NCI-H146 treated with DMSO at 0.1 percent for 48 hours (cell line): ENCODE measurements around the gene SLC6A19.

Source experiments
- DNase-seq: peaks from one replicate; lab custom pipeline; 2025; ENCODE audit not compliant: unreplicated experiment; lab: John Stamatoyannopoulos, UW

Gene SLC6A19

DNA sequence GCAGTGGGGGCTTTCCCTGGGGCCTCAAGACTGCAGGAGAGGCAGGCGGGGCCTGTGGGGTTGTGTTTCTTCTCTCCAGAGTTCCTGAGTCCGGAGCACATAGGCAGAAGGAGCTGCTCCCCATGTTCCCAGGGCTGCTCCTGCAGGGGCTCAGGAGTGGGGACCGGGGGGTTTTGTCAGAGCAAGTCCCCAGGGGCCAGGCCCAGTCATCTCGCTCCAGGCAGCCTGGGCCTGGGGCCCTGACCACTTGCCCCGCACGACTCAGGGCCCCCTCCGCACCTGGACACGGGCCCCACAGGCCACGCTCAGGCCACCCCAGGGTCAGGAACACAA lies 22.0 kb upstream of the SLC6A19 start:
- DNase-seq = no peak

DNA sequence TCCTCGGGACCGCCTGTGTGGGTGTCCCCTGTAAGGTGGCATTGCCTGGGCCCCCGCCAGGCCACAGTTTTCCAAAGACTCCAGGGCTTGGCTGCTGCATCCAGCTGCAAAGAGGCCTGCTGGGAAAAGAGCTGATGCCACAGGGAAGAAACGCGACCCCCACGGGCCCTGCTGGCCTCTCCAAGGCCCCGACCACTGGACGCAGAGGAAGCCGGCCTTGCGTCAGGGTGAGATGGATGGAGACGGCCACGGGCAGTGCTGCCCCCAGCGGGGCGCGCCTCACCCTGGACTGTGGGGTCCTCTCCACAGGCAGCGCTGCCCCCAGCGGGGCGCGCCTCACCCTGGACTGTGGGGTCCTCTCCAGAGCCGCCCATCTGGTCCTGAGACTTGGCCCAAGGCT lies 21.3 kb upstream of the SLC6A19 start:
- no peak for DNase-seq

DNA sequence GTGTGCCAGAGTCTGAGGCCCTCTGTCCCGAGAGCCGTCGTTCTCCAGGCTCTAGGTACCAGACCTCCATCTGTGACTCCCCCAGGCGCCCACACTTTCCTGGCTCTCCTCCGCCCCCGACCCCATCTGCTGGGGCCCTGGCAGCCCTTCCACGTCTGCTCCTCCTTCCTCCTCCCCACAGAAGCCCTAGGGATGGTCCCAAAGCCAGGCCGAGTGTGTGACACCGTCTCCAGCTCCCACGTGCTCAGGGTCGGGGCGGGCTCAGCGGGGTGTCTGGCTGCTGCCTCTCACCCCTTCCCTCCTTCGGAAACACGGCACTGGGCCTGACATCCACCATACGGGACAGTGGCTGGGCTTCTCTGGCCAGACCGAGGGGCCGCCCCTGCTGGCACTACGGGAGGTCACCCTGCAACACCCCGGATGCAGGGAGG lies 20.5 kb upstream of the SLC6A19 start:
- DNase-seq = no peak

DNA sequence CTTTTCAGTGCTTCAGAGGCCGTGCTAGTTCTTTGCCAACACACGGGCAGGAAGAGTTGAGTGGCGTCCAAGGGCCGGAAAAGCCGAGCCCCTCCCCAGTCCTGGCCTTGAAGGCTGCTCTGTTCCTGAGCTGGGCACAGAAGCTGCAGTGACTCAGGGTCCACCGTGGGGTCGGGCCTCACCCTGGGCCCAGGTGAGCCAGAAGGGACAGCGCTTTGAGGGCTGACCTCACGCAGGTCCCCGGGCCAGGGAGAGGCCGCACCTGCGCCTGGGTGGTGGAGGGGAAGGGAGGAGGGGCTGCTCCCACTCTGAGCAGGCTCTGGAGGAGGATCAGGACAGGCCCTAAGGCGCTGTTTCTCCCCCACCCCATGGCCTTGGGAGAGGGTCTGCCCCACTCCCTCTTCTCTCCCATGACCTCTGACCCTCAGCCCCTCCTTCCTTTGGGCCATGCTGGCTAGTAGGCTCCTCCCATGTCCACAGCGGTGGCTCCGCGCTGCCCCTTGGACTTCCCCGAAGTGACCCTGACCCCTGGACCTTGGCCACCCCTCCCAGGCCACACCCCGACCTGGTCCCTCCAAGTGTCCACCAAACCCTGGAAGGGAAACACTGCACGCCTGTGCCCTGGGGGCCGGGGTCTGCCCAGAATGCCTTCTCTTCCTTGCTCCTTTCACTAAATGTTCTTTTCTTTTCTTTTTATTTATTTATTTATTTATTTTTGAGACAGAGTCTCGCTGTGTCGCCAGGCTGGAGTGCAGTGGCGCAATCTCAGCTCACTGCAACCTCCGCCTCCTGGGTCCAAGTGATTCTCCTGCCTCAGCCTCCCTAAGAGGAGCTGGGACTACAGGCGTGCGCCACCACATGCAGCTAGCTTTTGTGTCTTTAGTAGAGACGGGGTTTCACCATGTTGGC lies 19.7 kb upstream of the SLC6A19 start:
- DNase-seq = no peak

DNA sequence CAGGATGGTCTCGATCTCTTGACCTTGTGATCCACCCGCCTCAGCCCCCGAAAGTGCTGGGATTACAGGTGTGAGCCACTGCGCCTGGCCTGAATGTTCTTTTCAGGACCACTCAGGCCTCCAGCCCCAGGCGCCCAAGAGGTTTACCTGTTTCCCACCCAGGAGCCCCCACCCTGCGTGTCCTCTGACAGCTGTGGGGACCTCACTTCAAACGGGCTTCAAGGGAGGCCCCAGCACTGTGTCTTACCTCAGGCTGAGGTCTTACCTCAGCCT lies 19.1 kb upstream of the SLC6A19 start:
- no peak for DNase-seq

DNA sequence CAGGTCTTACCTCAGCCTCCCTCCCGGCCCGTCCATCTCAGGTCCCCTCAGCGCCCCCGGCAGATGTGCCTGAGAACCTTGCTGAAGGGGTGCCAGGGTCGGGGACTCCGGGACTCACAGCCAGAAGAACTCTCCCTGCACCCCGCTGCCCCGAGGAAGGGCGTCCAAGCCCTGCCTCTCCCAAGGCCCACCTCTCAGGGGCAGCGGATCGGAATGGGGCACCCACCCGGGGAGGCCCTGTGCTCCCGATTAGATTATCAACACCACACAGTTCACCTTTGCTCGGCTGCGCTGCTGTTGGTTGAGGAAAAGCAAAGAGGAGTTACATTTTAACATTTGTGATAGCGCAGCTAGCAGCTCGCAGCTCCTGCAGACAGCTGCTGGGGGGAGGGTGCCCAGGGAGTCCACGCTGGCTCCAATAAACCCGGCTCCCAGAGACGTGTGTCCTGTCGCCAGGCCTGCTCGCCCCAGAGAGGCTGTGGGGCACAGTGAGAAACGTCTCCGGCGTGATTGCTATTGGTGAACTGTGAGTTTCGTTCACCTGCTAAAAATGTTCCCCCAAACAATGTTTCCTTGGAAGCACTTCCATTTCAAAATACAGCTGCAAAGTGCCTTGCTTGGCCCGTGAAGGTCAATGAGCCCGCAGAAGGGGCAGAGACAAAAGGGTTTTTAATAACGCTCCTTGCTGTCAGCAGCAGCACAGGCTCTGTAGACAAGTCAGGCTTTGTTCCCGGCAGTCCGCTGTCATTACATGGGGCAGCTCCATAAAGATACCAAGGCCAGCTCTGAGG lies 18.6 kb upstream of the SLC6A19 start:
- DNase-seq = no peak

DNA sequence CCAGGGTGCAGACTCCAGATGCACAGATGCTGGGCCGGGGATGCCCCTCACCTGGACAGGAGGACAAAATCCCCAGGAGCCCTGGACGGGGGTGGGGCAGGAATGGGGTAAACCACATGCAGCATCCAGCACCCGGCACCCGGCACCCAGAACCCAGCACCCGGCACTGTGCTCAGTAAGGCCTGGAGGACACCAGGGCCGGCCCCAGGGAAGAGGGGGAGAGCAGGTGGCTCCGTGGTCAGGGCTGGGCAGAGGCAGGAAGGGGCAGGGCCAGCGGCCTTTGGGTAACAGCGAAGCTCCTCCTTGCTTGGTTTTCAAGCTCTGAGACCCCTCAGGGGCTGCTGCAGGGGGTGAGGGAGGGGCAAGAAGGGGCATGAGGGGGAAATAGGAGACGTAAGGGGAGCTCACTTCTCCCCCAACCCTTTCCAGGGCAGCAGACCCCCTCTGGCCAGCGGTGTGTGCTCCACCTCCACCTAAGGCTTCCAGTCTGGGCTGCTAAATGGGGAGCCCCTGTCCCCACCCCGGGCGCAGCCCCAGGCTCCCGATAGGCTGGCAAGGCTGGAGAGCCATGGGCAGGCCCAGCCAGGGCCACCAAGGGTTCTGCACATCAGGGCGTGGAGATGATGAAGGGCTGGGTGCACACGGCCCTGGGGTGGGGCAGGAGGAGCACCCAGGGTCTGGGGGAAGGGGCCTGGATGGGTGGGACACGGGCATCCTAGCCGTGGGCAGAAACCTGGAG lies 17.8 kb upstream of the SLC6A19 start:
- no peak for DNase-seq

DNA sequence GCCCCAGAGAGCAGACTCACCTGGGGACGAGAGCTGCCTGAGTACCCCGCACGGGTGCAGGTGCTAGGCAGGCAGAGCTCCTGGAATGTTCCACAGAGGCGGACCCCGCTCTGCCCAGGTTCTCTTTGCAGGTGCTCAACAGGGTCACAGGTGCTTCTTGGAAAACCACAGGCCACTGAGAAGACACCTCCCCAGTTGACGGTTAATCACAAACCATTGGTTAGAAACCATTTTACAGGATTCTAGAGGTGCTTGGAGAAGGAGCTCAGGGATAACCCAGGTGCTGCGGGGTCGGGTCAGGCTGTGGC lies 17.3 kb upstream of the SLC6A19 start:
- DNase-seq = no peak

DNA sequence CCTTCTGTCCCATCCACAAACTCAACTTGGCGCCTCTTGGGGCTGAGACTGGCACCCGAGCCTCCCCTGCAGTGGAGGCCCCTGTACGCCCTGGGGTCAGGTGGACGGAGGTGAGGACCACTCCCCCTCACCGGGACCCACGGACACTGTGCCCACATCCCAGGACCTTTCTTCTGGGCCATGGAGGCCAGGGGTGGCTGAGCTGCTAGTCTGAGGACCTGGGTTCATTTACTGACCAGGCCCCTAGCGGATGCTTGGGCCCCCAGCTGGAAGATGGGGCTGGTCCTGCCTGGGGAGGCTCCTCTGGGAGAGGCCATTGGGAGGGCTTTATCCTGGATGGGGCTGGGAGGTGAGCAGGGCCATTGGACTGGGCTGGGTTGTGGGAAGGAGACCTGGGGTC lies 16.9 kb upstream of the SLC6A19 start:
- DNase-seq = no peak

DNA sequence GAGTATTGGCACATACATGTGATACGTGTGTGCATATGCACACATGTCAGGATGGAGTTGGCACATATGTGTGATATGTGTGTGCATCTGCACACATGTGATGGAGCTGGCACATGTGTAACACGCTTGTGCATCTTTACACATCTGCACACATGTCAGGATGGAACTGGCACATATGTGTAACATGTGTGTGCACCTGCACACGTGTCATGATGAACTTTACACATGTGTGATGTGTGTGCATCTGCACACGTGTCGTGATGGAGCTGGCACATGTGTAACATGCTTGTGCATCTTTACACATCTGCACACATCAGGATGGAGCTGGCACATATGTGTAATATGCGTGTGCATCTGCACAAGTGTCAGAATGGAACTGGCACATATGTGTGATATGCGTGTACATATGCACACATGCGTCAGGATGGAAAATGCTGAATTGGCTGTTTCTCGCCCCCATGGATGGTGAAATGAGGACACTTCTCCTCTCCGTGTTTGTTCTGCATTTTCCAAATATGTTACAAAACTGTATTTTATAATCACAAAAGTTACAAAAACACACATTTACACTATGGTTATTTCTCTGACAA lies 16.3 kb upstream of the SLC6A19 start:
- DNase-seq = no peak

DNA sequence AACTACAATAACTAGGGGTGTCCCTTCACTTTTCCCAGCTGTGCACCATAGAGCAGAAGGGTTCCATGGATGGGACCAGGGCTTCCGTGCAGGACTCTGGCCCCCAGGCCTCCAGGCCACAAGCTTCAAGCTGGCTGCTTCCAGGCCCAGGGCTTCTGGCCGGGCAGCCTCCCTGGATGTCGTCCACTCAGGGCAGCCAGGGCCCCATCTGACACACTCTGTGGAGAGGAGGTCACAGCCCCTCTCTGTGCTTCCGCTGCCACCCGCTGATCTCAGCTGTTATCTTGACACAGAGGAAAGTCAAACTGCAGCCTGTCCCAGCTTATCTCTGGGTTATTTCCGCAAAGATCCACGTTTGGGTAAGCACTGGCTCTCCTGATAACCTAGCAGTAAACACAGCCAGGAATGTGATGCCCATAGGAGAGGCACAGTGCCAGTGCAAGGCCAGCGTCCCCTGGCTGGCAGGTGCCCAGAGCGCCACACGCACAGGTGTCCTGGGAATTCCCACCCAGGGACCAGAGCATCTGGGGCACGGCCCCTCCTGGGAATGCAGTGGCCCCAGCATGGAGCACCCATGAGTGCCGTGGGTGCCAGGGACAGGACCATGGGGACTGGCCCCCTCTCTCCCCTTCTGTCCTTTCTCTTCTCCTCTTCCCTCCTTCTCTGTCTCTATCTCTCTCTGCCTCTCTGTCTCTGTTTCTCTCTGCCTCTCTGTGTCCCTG lies 15.6 kb upstream of the SLC6A19 start:
- no peak for DNase-seq

DNA sequence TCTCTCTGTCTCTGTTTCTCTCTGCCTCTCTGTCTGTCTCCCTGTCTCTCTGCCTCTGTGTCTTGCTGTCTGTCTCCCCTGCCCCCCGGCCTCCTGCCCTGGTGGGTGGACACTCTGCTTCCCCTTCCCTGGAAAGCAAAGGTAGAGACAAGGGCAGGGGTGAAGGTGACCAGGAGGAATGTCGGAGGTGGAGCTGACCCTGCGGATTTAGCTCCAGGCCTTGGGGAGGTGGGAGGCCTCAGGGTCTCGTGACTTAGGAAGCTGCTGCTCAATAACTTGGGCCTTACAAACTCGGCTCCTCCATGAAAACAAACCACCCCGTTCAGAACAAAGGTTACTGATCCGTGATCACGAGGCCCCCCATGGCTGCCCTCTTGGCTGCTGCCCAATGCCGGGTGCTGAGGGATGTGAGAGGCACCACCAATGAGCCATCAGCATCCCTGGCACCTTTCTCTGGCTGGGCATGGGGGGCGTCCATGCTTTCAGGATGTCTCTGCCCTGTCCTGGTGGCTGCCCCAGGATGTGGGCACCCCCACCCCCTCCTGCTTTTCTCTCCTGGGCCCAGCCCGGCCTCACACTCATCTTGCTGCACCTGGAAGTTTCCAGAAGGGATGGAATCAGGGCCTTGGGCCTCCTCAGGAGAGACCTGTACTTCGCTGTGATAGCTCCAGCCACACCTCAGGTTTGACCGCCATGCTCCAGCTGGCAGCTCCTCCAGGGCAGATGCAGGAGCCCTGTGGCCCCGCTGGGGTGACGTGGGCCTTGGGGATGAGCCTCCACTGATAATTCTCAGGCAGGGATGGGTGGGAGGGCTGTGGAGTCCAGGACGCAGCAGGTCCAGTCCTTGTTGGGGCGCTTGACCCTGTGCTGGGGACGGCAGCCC lies 14.8 kb upstream of the SLC6A19 start:
- no peak for DNase-seq

DNA sequence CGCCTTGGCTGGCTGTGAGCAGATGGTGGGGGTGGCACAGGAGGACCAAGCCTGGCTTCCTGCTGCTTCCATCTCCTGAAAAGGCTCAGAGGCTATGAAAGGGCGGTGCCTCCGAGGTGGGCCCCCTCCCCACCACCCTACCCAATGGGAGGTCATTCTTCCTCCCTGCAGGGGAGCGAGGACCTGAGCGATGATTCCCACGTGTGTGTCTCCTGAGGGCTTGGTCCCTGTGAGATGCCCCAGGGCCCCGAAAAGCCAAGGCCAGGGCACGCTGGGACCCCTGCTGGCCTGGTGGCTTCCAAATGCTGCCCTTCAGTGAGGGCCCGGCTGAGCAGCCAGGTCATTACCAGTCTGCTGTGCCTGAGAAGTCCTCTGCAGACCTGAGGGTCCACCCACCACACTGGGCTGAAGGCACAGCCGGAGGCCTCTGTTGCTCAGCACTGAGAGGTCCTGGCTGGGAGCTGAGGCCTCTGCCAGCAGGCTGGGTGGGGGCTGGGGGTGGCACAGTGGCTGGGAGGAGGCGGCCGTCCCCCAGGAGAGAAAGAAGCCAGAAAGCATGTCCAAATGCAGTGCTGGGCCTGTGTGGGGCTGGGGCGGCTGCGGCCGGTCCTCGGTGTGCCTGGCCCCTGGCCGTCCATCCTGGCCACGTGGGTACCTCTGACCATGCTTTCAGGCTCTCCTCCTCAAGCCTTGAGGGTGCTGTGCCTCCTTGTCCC lies 14.0 kb upstream of the SLC6A19 start:
- DNase-seq = peak; percentile 57

DNA sequence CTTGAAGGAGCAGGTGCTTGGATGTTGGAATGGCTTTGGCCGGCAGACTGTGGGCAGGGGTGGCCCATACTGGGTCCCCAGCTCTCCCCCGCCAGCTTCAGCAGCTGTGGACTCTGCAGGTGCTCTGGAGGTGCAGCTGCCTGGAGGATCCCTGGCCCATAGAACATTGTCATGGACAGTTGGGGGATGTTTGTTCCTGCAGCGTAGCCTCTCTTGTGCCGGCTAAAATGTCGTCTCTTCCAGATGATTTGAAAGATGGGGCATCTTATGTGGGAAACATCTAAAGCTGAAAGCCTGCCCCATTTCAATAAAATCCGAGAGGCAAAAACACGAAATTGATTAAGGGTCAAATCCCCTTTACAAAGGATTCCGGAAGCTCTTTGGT lies 13.5 kb upstream of the SLC6A19 start:
- DNase-seq = no peak

DNA sequence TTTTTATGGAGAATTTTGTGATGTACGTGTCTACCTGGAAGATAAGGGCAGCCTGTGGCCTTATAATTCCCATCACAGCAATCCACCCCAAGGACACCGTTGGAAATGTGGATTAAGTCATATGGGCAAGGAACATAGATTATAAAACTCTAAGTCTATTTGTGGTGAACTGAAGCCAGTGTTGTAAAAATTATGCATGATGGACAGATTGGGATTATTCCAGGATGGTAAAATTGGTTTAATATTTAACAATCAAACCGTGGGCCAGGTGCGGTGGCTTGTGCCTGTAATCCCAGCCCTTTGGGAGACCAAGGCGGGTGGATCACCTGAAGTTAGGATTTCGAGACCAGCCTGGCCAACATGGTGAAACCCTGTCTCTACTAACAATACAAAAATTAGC lies 12.9 kb upstream of the SLC6A19 start:
- DNase-seq = no peak

DNA sequence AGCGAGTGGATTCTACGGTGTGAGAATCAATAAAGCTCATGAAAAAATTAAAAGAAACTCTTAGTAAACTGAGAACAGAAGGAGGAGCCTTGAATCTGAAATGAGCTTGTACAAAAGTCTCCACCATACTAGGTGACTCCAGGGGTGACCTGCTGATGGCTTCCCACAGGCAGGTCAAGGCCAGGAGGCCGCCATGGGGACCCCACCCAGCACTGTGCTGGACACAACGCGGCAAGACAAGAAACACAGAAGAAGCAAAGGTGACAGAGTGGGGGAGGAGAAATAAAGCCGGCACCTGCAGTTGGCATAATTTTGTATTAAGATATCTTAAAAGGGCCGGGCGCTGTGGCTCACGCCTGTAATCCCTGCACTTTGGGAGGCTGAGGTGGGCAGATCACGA lies 12.1 kb upstream of the SLC6A19 start:
- no peak for DNase-seq

DNA sequence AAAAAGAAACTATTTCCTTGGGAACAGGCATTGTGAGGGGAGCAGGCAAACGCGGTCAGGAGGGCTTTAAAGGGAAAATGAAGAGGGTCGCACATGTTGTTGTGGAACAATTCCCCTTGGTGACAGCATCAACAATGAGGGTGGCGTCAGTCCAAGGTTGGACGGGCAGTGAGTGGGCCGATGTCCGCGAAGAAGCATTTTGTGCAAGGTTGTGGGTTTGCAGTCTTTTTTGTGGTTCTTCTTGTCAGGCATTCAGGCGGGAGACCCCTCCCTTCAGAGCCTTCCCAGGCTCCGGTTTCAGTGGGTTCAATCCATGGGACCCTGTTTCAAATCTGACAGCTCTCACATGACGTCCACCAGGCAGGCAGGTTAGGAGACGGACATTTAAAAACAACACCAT lies 11.1 kb upstream of the SLC6A19 start:
- no peak for DNase-seq

DNA sequence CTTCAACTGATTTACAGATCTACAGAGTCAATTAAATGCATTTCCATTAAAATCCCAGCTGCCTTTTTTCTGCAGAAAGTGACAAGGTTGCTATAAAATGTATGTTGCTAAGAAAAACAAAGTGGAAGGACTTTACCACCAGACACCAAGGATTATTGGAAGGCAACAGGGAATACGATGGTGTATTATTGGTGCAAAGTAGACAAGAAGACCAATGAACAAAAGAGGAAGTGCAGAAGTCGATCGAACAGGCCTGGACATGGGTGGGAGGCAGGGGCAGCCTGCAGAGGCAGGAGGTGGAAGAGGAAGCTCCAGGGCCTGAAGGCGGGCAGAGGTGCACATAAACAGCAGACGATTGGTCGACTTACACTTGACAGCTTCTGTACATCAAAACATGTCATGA lies 10.6 kb upstream of the SLC6A19 start:
- no peak for DNase-seq

DNA sequence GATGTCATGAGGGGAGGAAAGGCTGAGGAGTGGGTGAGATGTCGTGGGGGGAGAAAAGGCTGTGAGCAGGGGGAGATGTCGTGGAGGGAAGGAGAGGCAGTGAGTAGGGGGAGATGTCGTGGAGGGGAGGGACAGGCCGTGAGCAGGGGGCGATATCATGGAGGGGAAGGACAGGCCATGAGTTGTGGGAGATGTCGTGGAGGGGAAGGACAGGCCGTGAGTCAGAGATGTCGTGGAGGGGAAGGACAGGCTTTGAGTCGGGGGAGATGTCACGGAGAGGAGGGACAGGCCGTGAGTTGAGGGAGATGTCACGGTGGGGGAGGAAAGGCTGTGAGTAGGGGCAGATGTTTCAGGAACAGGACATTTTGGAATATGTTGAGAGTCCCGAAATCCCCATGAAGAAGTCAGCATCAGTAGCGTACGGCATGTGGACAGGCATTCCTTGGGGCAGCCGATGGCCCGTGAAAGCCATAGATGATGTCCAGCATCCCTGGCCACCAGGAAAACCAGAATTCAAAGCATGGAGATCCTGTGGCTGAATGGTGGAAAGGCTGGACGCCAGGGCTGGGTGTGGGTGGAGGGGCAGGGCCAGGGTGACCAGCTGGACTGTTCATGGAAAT lies 8.3 kb upstream of the SLC6A19 start:
- no peak for DNase-seq
